NCI-H774 (cell line): ENCODE measurements around the gene CLSTN2.

Experiments used
- DNase-seq: peaks from one replicate; lab custom pipeline; 2025; lab: John Stamatoyannopoulos, UW

CLSTN2 gene

DNA sequence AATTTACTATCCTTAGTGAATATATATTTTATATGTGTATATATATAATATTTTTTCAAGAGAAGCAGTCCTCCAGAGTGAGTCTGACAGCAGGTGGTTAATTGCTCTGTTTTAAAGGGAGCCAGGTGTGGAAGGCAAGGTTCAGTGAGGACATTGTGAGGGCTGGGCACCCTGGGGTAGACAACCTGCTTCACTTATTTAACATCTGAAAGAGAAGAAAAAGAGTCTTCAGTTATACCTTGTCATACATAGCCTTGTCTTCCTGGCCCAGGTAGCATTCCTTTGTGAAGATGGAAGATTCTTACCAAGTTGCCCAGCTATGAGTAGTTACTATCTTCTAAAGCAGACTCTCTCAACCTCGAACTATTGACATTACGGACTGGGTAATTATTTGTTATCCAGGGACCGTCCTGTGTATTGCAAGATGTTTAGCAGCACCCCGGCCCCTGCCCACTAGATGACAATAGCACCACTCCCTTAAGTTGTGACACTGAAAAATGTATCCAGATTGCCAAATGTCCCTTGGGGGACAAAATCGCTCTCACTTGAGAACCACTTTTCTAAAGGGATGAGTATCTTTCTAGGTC lies 406.9 kb downstream of the CLSTN2 start:
- no peak for DNase-seq

GRCh38 chr3:140342668-140343067 lies 407.7 kb downstream of the CLSTN2 start:
- DNase-seq: no peak

- no peak for DNase-seq
These were observed 408.5 kb downstream of the CLSTN2 start for GRCh38 chr3:140343211-140344081.

- peak; percentile 43 for DNase-seq
These were observed 409.1 kb downstream of the CLSTN2 start for GRCh38 chr3:140344082-140344454.

DNA sequence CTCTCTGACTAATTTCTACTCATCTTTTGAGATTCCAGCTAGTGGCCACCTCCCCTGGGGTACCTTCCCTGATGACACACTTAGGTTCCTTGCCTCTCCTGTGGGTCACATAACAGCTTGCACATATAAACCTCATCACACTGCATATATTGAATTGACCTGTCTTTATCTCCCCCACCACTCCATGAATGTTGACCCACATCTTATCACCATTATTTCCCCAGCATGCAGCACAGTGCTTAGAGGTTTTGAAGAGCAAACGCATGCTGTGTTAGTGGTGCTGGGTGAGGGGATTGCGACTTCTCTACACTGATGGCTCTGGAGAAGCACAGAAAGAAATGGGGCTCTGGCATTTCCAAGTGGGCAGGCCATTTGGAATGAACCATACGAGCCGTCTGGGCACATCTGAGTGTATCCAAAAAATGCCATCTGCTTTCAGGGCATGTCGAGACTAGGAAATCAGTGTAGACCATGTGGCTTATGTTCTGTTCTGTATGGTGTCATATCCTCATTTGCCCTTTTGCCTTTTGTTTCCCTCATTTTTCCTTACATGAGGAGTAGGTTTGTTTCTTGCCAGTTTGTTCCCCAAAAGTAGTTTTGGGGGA lies 409.7 kb downstream of the CLSTN2 start:
- no peak for DNase-seq

GRCh38 chr3:140347151-140347550 lies 412.2 kb downstream of the CLSTN2 start:
- DNase-seq: no peak

- no peak for DNase-seq
These were observed 415.0 kb downstream of the CLSTN2 start for GRCh38 chr3:140349938-140350337.

- no peak for DNase-seq
These were observed 416.5 kb downstream of the CLSTN2 start for GRCh38 chr3:140351466-140351865.

DNA sequence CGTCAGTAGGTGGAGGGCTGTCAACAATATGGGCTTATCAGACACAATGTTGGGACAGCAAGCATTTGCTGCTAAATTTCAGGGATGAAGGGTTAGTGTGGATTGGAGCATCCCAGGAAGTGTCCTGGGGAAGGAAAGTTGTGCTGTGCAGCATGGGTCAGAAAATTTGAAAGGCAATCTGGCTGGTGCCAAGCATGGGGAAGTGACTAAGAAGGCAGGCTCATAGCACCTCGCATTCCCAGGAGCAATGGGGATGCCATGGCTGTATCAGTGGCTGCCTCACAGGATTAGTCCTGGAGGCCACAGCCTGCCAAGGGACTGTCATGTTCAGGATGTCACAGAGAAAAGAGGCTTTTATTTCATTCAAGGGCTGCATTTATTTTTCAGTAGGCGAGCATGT lies 420.5 kb downstream of the CLSTN2 start:
- DNase-seq: no peak

DNA sequence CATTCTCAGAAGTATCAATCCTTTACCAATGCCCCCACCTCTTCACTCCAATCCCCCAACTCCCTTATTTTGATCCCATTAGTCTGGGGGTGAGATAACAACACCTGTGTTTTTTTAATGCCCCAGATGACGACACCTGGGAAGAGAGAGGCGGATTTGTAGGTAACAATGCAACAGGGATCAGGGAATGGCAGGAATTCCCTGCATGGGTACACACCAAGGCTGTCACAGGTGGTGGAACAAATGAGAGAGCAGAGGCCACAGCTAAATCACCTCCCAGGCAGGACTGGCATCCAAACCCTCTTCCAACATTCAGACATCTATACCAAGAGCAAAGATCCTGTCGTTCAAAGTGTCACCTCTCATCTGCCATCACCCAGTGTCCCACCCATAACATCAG lies 423.7 kb downstream of the CLSTN2 start:
- DNase-seq: no peak

- no peak for DNase-seq
These were observed 424.4 kb downstream of the CLSTN2 start for GRCh38 chr3:140359233-140359995.

GRCh38 chr3:140360332-140360731 lies 425.3 kb downstream of the CLSTN2 start:
- DNase-seq: no peak

DNA sequence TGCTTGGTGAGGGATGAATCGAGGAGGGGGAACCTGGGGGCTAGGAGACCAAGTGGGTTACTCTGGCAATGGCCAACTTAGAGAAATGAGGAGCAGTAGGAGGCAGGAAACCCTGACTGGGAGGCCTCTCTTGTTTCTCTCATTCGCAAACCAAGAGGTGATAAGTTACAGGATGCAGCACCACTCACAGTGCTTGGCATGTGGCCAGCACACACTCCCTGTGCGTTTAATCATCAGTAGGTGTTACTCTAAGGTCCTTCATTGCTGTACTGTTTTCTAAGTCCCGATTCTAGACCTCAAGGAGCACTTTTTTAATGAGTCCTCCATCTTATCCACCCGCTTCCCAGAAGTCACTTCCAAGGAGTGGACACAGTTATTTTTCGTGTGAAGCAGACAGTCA lies 428.8 kb downstream of the CLSTN2 start:
- DNase-seq: no peak

GRCh38 chr3:140365872-140366697 lies 431.1 kb downstream of the CLSTN2 start:
- DNase-seq: no peak

GRCh38 chr3:140368223-140368811 lies 433.3 kb downstream of the CLSTN2 start:
- no peak for DNase-seq

DNA sequence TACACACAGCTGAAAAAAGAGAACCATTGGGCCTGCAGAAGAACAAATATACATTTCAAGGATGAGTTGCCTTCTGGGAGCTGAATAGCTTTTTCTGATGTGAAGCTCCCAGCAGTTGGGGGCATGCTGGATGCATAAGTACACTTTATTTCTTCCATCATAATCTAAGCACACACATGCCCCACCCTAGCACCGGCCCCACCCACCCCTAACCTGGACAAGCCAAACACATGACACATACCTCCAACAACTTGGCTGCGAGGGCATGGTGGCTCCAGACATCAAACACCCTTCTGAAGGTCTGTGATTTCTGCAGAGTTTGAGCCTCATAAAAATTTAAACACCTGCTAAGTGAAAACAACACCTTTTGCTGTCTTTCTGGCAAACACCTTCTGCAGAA lies 435.7 kb downstream of the CLSTN2 start:
- no peak for DNase-seq

DNA sequence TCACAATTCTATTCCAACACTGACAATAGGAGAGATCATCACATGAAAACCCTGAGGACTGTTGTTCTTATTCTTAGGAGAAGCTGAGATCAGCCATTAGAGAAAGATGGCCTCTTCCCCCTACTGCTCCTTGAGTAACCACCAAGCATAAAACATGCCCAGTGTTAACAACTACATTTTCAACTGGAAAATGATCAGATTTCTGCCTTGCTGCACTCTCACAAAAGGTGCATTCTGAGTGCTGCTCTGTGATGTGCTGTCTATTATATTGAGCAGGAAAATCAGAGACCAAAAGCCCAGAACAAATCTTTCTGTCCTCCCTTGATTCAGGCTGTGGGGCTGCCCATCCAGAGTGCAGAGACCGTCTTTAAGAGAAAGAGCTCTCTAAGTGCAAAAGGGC lies 438.2 kb downstream of the CLSTN2 start:
- DNase-seq: no peak

- DNase-seq: no peak
These were observed 440.0 kb downstream of the CLSTN2 start for GRCh38 chr3:140375002-140375401.

- no peak for DNase-seq
These were observed 441.3 kb downstream of the CLSTN2 start for GRCh38 chr3:140376136-140376889.

GRCh38 chr3:140377644-140378043 lies 442.7 kb downstream of the CLSTN2 start:
- no peak for DNase-seq
